ENCODE data around the gene CBFA2T2.

GRCh38 chr20:33673114-33673409 is 183.2 kb downstream of the CBFA2T2 start:
- TF ChIP-seq CTCF (IDR thresholded peaks at IDR 0.05; ENCODE audit: extremely low read depth in 1 of 2, insufficient read depth in 1 of 2, low read depth in 1 of 2, low read length in 2 of 2) = no peak
- no peak for TF ChIP-seq POLR2AphosphoS5 (IDR thresholded peaks at IDR 0.05; ENCODE audit: insufficient read depth, low read depth, low read length)
- TF ChIP-seq POLR2A (IDR thresholded peaks at IDR 0.05; ENCODE audit: low read depth, low read length) = no peak
- no peak for TF ChIP-seq GATA2 (IDR thresholded peaks at IDR 0.05; ENCODE audit: insufficient read depth, insufficient read length, low read depth, low read length)
- no peak for TF ChIP-seq EZH2 (IDR thresholded peaks at IDR 0.05; ENCODE audit: borderline replicate concordance, low read depth, low read length, severe bottlenecking)
